Glomerular endothelial cell (primary cell): ENCODE results near the gene AGGF1. TPM values are rescaled to one million over a fixed set of nuclear protein-coding genes. Genes with fewer than 3 reads are reported as not detected.
"Not testable (repeated sequence)": the region's sequence is repeated elsewhere in the genome, so short reads cannot be mapped to it uniquely, and the experiment has no call there.

Source experiments
- DNase-seq: peaks from one replicate; pipeline ENCODE4 v3.0.0-alpha.2; 2011; ENCODE audit warnings: low read depth, low spot score; ENCODE audit errors: extremely low read depth
- total RNA-seq: library from RNA; depleted of rRNA; stranded (reverse); fragments of >200 nt; gene quantifications from 2 replicates; pipeline ENCODE4 v1.2.3, GENCODE V29; 2015

Gene AGGF1
- total RNA-seq, 1 donor from 2014 or later: 17.4 TPM

- DNase-seq: no peak
Observed at GRCh38 chr5:77022511-77023417, 7.4 kb upstream of the AGGF1 start.

GRCh38 chr5:77024490-77024889 is 5.7 kb upstream of the AGGF1 start:
- DNase-seq: no peak

GRCh38 chr5:77028631-77029375 is 1.4 kb upstream of the AGGF1 start:
- DNase-seq: no peak

- DNase-seq: no peak
Observed at GRCh38 chr5:77029376-77029885, 773 bp upstream of the AGGF1 start.

- no peak for DNase-seq
Observed at GRCh38 chr5:77031891-77032290, 1.7 kb downstream of the AGGF1 start.

- no peak for DNase-seq
Observed at GRCh38 chr5:77032635-77033034, 2.4 kb downstream of the AGGF1 start.

- DNase-seq: no peak
Observed at GRCh38 chr5:77033338-77033737, 3.1 kb downstream of the AGGF1 start.

- DNase-seq: no peak
Observed at GRCh38 chr5:77035950-77036349, 5.7 kb downstream of the AGGF1 start.

GRCh38 chr5:77046416-77047073 is 16.3 kb downstream of the AGGF1 start:
- DNase-seq: no peak

- no peak for DNase-seq
Observed at GRCh38 chr5:77064040-77064439, 33.8 kb downstream of the AGGF1 start.

GRCh38 chr5:77065256-77065655 is 35.1 kb downstream of the AGGF1 start:
- DNase-seq: no peak

- DNase-seq: no peak
Observed at GRCh38 chr5:77066184-77066583, 36.0 kb downstream of the AGGF1 start.

- no peak for DNase-seq
Observed at GRCh38 chr5:77066823-77067442, 36.7 kb downstream of the AGGF1 start.

- DNase-seq: no peak
Observed at GRCh38 chr5:77073667-77074066, 43.5 kb downstream of the AGGF1 start.

- no peak for DNase-seq
Observed at GRCh38 chr5:77074745-77075144, 44.5 kb downstream of the AGGF1 start.

- DNase-seq: no peak
Observed at GRCh38 chr5:77076961-77077828, 47.0 kb downstream of the AGGF1 start.

- no peak for DNase-seq
Observed at GRCh38 chr5:77077829-77078176, 47.6 kb downstream of the AGGF1 start.

GRCh38 chr5:77080479-77080878 is 50.3 kb downstream of the AGGF1 start:
- DNase-seq: not testable (repeated sequence)

- DNase-seq: no peak
Observed at GRCh38 chr5:77080905-77081304, 50.7 kb downstream of the AGGF1 start.

- no peak for DNase-seq
Observed at GRCh38 chr5:77082280-77082679, 52.1 kb downstream of the AGGF1 start.
